HFF-Myc (cell line): ENCODE results near the gene TOX2.
A peak's percentile ranks its signal among the peaks of the same experiment; 100 is the strongest.

Source experiments
- DNase-seq: peaks from one replicate; pipeline ENCODE4 v3.0.0-alpha.2; 2011; ENCODE audit warnings: low read depth; ENCODE audit errors: extremely low read depth
- H3K4me3 ChIP-seq: replicated peaks from 2 replicates; pipeline ENCODE4 v1.5.1; 2011; ENCODE audit warnings: low read depth, mild to moderate bottlenecking, control low read depth, low read length
- TF ChIP-seq, protein P1 (sequence below): IDR thresholded peaks from 2 replicates; pipeline ENCODE4 v1.5.1; 2012; ENCODE audit warnings: mild to moderate bottlenecking, low read depth, low read length, control low read depth; ENCODE audit errors: missing control alignments

The TOX2 gene, protein sequence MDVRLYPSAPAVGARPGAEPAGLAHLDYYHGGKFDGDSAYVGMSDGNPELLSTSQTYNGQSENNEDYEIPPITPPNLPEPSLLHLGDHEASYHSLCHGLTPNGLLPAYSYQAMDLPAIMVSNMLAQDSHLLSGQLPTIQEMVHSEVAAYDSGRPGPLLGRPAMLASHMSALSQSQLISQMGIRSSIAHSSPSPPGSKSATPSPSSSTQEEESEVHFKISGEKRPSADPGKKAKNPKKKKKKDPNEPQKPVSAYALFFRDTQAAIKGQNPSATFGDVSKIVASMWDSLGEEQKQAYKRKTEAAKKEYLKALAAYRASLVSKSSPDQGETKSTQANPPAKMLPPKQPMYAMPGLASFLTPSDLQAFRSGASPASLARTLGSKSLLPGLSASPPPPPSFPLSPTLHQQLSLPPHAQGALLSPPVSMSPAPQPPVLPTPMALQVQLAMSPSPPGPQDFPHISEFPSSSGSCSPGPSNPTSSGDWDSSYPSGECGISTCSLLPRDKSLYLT

DNA sequence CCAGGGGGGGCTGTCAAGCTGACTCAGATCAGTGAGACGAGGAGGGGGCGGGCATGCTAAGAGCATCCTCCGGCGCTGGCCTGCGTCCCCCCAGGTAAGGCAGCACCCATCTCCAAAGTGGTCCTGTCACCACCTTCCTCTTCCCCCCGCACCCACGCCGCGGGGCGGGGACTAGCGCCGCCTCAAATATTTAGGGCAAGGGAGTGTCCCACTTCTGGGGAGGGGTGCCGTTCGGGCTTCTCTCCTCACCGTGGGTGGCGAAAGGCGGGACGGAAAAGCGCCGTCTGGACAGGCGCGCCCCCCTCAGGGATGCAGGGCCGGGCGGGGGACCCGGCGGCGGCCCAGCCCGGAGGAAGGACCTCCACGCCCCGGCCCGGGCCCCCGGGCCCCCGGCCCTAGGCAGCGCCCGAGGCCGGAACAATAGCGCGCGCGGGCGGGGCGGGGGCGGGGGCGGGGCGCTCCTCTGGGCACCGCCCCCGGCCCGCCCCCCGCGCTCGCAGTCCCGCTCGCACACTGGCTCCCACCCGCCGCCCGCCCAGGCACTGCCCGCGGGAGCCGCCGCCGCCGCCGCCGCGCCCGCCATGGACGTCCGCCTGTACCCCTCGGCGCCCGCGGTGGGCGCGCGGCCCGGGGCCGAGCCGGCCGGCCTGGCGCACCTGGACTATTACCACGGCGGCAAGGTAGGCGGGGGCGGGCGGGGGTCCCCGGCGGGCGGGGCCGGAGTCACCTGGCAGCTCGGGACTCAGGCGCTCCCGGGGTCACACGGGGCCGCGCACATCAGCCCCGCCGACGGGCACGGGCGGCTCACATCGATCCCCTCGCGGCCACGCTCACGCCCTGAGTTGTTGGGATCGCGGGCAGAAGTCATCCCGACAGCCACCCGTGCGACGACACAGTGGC is at the start of gene TOX2:
TSS of gene TOX2 (plus strand) at position 542 of the 900 bp plus-strand sequence. CDS start at position 582, 40 bp downstream.
- DNase-seq = no peak
- TF ChIP-seq, protein P1, sequence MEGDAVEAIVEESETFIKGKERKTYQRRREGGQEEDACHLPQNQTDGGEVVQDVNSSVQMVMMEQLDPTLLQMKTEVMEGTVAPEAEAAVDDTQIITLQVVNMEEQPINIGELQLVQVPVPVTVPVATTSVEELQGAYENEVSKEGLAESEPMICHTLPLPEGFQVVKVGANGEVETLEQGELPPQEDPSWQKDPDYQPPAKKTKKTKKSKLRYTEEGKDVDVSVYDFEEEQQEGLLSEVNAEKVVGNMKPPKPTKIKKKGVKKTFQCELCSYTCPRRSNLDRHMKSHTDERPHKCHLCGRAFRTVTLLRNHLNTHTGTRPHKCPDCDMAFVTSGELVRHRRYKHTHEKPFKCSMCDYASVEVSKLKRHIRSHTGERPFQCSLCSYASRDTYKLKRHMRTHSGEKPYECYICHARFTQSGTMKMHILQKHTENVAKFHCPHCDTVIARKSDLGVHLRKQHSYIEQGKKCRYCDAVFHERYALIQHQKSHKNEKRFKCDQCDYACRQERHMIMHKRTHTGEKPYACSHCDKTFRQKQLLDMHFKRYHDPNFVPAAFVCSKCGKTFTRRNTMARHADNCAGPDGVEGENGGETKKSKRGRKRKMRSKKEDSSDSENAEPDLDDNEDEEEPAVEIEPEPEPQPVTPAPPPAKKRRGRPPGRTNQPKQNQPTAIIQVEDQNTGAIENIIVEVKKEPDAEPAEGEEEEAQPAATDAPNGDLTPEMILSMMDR = no peak
- H3K4me3 ChIP-seq = peak within 1 kb of the TSS; percentile 40

DNA sequence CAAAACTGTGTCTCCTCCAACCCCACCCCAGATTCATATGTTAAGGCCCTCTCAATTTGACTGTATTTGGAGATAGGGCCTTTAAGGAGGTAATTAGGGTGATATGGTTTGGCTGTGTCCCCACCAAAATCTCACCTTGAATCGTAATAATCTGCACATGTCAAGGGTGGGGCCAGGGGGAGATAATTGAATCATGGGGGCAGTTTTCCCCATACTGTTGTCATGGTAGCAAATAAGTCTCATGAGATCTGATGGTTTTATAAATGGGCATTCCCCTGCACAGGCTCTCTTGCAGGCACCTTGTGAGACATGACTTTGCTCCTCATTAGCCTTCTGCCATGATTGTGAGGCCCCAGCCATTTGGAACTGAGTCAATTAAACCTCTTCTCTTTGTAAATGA is 46.6 kb upstream of the TOX2 start:
- DNase-seq = no peak
- no peak overlapping the region for H3K4me3 ChIP-seq
- TF ChIP-seq, protein P1 = no peak

DNA sequence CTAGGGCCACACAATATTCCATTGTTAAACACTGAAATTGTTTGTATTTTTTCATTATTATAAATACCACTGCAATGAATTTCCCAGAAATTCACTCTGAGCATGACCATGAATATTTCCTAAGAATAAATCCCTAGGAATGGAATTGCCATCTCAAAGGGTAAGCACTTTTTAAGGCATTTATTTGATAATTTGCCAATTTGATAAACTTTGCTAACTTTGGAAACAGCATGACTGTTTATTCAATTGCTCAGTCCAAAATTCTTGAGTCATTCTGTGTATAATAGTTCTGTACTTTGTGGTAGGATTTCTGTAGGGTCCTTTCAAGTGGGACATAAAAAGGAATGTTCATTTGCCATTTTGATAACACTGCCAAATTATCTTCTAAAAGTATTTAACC is 44.2 kb upstream of the TOX2 start:
- TF ChIP-seq, protein P1 = no peak
- DNase-seq = no peak
- no peak overlapping the region for H3K4me3 ChIP-seq

DNA sequence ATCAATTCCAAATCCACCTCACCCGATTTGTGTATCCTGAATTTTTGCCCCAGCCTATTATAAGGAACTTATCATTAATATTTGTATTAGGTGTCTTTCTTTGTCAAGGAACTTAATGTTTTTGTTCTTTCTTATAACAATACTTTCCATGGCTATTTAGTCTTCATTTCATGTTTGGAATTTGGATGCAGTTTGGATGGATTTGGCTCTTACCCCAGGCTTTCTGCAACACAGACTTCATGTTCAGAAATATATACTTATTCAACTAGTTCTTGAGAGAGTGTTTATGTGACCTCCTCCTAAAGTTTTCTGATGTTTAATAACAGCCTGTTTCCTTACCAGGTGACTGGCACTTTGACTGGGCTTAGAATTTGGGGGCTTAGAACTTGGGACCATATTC is 35.9 kb upstream of the TOX2 start:
- TF ChIP-seq, protein P1 = no peak
- no peak overlapping the region for H3K4me3 ChIP-seq
- no peak for DNase-seq

DNA sequence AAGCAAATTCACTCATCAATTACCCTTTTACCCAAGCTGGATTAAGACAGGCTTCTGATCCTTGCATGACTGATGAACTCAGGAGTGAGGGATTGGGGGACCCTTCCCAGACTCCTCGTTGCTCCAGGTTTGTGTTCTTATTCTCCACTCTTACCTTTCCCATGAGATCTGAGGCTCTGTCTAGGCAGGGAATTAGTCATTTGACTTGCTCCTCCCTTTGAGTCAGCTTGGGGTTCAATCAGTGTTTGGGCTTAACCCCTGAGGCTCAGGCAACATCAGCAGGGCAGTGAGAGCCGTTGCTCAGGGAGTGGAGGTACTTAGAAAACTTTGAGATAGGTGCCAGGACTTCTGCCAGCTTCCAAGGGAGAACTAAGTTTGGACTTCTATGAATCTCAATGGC is 20.7 kb upstream of the TOX2 start:
- H3K4me3 ChIP-seq = no peak overlapping the region
- TF ChIP-seq, protein P1 = no peak
- DNase-seq = no peak

DNA sequence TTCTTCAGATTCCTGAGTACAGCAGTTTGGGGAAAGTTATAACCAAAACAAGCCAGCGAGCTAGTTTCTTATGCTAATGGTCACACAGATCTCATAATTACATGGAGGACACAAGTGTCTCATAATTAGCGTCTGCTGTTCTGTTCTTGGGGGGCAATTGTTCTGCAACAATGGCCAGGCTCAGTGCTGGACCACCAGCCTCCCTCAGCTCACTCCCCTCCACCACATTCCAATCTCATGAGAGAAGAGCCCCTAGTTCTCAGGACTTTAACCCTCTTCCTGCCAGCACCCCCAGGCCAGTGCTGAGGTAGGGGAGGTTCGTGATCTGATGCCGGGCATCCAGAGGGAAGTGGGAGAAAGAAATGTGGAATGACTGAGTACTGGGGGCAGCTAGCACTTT is 20.2 kb upstream of the TOX2 start:
- no peak for DNase-seq
- no peak overlapping the region for H3K4me3 ChIP-seq
- TF ChIP-seq, protein P1 = no peak
